Measurements from ENCODE around the gene RTN1. TPM values are rescaled to one million over a fixed set of nuclear protein-coding genes. Genes with fewer than 3 reads are reported as not detected.

The RTN1 gene
- total and polyA plus RNA-seq, 2 of the 8 experiments (the other 6 are each of a cell fraction or from before 2014, with no cell fraction given) = 2.8 to 4.9 TPM

GRCh38 chr14:59698793-59699192, 171.8 kb downstream of the RTN1 start:
- ChIA-PET CTCF (ENCODE audit: partially characterized antibody) (interaction anchor here (1.2 to 4.2 kb wide), 3 partner anchors 11 to 66 kb away, joined by 3 to 14 read pairs (median 5); no protein-coding TSS in a partner anchor), POLR2A (ENCODE audit: partially characterized antibody) (no interaction called here)
- H4K20me1 ChIP-seq (replicated peaks in 1 of 2; ENCODE audit: control insufficient read depth in 1 of 2, insufficient read depth in 2 of 2, low read length in 2 of 2) = no peaks in the 10 kb centered on the region
- H3K9me3 ChIP-seq (ENCODE audit: insufficient read depth in 2 of 2, low read depth in 1 of 2, low read length in 1 of 2) = 0 out of 4 replicates have a peak, but pooled peaks cover 0 to 5% of the 10 kb centered on the region in 2 experiments
- H3K23ac ChIP-seq (ENCODE audit: insufficient read length) = no peak overlapping the region
- WGBS, 2 experiments (ENCODE audit: extremely low coverage in 1 of 2, insufficient coverage in 1 of 2, insufficient read length in 1 of 2, insufficient replicate concordance in 2 of 2, low coverage in 1 of 2, low lambda C conversion rate in 2 of 2, missing lambda C conversion rate in 1 of 2) = 86% methylated on average over 2 of the region's 2 CpGs; no CpG with 5 or more reads in 1 of the 2 experiments
- H3K79me2 ChIP-seq (ENCODE audit: control insufficient read depth in 1 of 2, insufficient read depth in 2 of 2, low read length in 2 of 2) = no peaks in the 10 kb centered on the region
- H3K18ac ChIP-seq (ENCODE audit: extremely low read depth, low read length) = no peak overlapping the region
- no peak overlapping the region for H4K91ac ChIP-seq (replicated peaks; ENCODE audit: insufficient read length, low read length)
- H3K23me2 ChIP-seq (ENCODE audit: low read depth, low read length) = no peaks in the 10 kb centered on the region
- H3K79me1 ChIP-seq (ENCODE audit: low read depth, low read length) = no peaks in the 10 kb centered on the region
- no peak overlapping the region for H2AK5ac ChIP-seq (ENCODE audit: low read depth, low read length)
- no peaks in the 10 kb centered on the region for H3K4me1 ChIP-seq (replicated peaks in 1 of 4; ENCODE audit: control insufficient read depth in 3 of 4, insufficient read depth in 4 of 4, low read length in 3 of 4)
- no peak overlapping the region for H4K5ac ChIP-seq (ENCODE audit: insufficient read length, low read depth, low read length)
- H2BK15ac ChIP-seq (ENCODE audit: low read length) = no peak overlapping the region
- no peak overlapping the region for H2BK12ac ChIP-seq (ENCODE audit: low read depth, low read length)
- H4K8ac ChIP-seq (ENCODE audit: extremely low read depth, insufficient read depth, low read length) = no peak overlapping the region
- no peak for FAIRE-seq
- H2BK20ac ChIP-seq (ENCODE audit: low read length) = no peak overlapping the region
- no peaks in the 10 kb centered on the region for H3K27me3 ChIP-seq (replicated peaks in 1 of 4; ENCODE audit: control insufficient read depth in 3 of 4, extremely low read depth in 1 of 4, insufficient read depth in 3 of 4, low read length in 3 of 4)
- H3K4me3 ChIP-seq (ENCODE audit: extremely low read depth in 1 of 4, insufficient read depth in 2 of 4, low read depth in 3 of 4, low read length in 4 of 4) = no peak overlapping the region
- H3K36me3 ChIP-seq (ENCODE audit: control insufficient read depth in 2 of 4, insufficient read depth in 4 of 4, low read length in 3 of 4) = no peaks in the 10 kb centered on the region
- no peak overlapping the region for H3K4me2 ChIP-seq (ENCODE audit: insufficient read depth in 1 of 2, low read depth in 2 of 2, low read length in 2 of 2)
- H2AFZ ChIP-seq (ENCODE audit: low read length) = no peak overlapping the region
- no peak overlapping the region for H3K14ac ChIP-seq (ENCODE audit: insufficient read length)
- H2BK120ac ChIP-seq (replicated peaks; ENCODE audit: low read depth, low read length) = no peak overlapping the region
- no peak for DNase-seq (ENCODE audit: low read depth in 1 of 2, low spot score in 2 of 2)
- no peak overlapping the region for H2BK5ac ChIP-seq (ENCODE audit: low read depth, low read length)
- no peak overlapping the region for H3K56ac ChIP-seq (replicated peaks; ENCODE audit: insufficient read length, low read depth, low read length)
- no peak overlapping the region for H3K4ac ChIP-seq (replicated peaks; ENCODE audit: insufficient read length, low read depth, low read length)
- no peak overlapping the region for H3K27ac ChIP-seq (ENCODE audit: low read depth, low read length)
- H3K9ac ChIP-seq (replicated peaks in 1 of 4; ENCODE audit: extremely low read depth in 1 of 4, low read depth in 3 of 4, low read length in 3 of 4) = no peak overlapping the region
- no peak for TF ChIP-seq TCF12 (IDR thresholded peaks at IDR 0.05; ENCODE audit: low read depth, low read length)
- no peak for TF ChIP-seq HDAC6 (IDR thresholded peaks at IDR 0.05; ENCODE audit: low read depth, low read length)
- no peak for TF ChIP-seq GABPA (IDR thresholded peaks at IDR 0.05; ENCODE audit: borderline replicate concordance, insufficient read depth, low read length)
- no peak for TF ChIP-seq ATF2 (IDR thresholded peaks at IDR 0.05; ENCODE audit: low read length)
- no peak for TF ChIP-seq E2F6 (IDR thresholded peaks at IDR 0.05)
- TF ChIP-seq SUZ12 (IDR thresholded peaks at IDR 0.05; ENCODE audit: low read length) = no peak
- no peak for TF ChIP-seq TBP (IDR thresholded peaks at IDR 0.05; ENCODE audit: low read depth, low read length)
- TF ChIP-seq, protein P1, sequence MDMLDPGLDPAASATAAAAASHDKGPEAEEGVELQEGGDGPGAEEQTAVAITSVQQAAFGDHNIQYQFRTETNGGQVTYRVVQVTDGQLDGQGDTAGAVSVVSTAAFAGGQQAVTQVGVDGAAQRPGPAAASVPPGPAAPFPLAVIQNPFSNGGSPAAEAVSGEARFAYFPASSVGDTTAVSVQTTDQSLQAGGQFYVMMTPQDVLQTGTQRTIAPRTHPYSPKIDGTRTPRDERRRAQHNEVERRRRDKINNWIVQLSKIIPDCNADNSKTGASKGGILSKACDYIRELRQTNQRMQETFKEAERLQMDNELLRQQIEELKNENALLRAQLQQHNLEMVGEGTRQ (IDR thresholded peaks at IDR 0.05; ENCODE audit: low read length) = no peak
- TF ChIP-seq POU5F1 (IDR thresholded peaks at IDR 0.05; ENCODE audit: low read depth, low read length) = no peak
- no peak for TF ChIP-seq RBBP5 (IDR thresholded peaks at IDR 0.05; ENCODE audit: borderline replicate concordance, low read depth, low read length)
- TF ChIP-seq RXRA (IDR thresholded peaks at IDR 0.05; ENCODE audit: insufficient read depth, low read depth, low read length) = no peak

Measured in H1 (cell line).